Mesangial cell (primary cell): Measurements from ENCODE around the gene ZNF280A. TPM values are rescaled to one million over a fixed set of nuclear protein-coding genes. Genes with fewer than 3 reads are reported as not detected.

Source experiments
- total RNA-seq: library from RNA; depleted of rRNA; stranded (reverse); fragments of >200 nt; gene quantifications from 2 replicates; pipeline ENCODE4 v1.2.3, GENCODE V29; 2015

The ZNF280A gene
- not detected in 2 replicates for total RNA-seq

GRCh38 chr22:22520020-22520656 lies at the start of gene ZNF280A:
Gene ZNF280A, minus strand, starts transcription at chr22:22520270. Its CDS starts 4,640 bp downstream, at chr22:22515630.

GRCh38 chr22:22558972-22559603 lies 39.0 kb upstream of the ZNF280A start, which contains the start of gene PRAME:
Gene PRAME, minus strand, starts transcription at chr22:22559265. Its CDS starts 2,433 bp downstream, at chr22:22556832.

GRCh38 chr22:22508274-22509176 lies 11.5 kb downstream of the ZNF280A start, which contains the start of gene ZNF280B:
Gene ZNF280B, minus strand, starts transcription at chr22:22508742. Its CDS starts 19,344 bp downstream, at chr22:22489398.

Other genes starting within 250 kb of the ZNF280A start
- gene ZNF280B, start 11.5 kb downstream of the ZNF280A start, total RNA-seq, result 1.8 and 2.0 TPM in 2 replicates
- 2.8 and 4.2 TPM in 2 replicates for gene PRAME, start 39.0 kb upstream of the ZNF280A start, total RNA-seq
- not detected in 2 replicates for gene GGTLC2, start 124.3 kb upstream of the ZNF280A start, total RNA-seq